GM19351 (cell line): ENCODE results near the gene OR52H1.

ENCODE experiments used
- ATAC-seq: cut with Tn5 transposase; IDR thresholded peaks from one replicate; pipeline ENCODE4 v1.9.1; 2021; ENCODE audit warnings: mild to moderate bottlenecking, moderate library complexity; ENCODE audit not compliant: unreplicated experiment

The OR52H1 gene

GRCh38 chr11:5536482-5536881 lies 11.9 kb downstream of the OR52H1 start:
- no peak for ATAC-seq

DNA sequence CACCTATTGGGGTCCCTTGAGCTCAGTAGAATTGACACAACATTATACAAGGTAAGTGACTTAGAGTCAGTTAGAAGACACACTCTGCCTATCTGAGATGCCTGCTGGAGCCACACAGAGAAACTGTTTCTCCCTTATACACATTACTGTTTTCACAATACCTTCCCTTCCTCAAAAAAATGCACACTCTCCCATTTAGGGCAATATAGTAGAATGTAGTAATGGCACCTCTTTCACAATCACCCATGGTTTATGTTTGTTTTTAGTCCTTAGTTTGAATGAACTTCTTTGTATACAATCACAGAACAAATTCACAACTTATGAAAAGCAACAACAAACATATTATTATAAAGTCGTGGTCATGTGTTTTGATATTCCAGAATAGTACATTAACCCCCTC lies 14.3 kb downstream of the OR52H1 start:
- no peak for ATAC-seq

GRCh38 chr11:5531053-5531831 lies 17.1 kb downstream of the OR52H1 start:
- no peak for ATAC-seq

DNA sequence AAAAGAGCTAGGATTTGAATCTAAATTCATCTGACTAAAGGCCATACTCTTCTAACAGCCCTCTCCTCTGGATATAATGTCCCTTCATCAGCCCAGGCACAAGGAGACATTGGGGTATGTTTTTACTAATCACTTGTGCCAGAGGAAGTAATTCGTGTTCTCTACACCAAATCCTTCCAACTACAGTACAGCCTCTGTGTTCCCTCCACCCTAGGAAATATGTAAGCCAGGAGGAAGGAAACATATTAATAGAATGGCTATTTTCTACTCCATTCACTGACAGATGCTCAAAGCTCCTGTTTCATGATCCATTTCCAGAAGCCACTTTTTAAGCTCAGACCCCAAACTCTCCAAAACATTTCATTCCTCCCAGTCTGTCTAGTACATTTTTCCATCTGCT lies 19.8 kb downstream of the OR52H1 start:
- ATAC-seq, result no peak

GRCh38 chr11:5527716-5528115 lies 20.6 kb downstream of the OR52H1 start:
- no peak for ATAC-seq

DNA sequence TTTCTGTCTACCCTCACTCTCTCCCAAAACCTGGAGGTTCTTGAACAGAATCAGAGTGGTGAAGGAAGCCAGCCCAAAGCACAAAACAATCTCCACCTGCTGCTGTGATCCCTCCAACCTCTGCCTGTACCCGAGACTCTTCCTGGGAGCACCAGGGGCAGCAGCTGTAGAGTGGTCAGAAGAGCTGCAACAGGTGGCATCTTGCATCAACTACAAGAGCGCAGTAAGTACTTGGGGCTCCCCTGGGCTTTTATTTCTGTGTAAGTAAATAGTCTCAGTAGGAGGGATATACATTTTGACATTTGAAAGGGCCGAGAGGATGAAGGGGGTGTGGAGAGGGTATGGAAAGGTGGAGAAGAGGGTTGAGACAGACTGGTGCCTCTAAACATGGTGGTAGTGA lies 23.6 kb downstream of the OR52H1 start:
- ATAC-seq, result no peak

- no peak for ATAC-seq
Observed at GRCh38 chr11:5522308-5522707, 26.0 kb downstream of the OR52H1 start.

- no peak for ATAC-seq
Observed at GRCh38 chr11:5521540-5521939, 26.8 kb downstream of the OR52H1 start.

DNA sequence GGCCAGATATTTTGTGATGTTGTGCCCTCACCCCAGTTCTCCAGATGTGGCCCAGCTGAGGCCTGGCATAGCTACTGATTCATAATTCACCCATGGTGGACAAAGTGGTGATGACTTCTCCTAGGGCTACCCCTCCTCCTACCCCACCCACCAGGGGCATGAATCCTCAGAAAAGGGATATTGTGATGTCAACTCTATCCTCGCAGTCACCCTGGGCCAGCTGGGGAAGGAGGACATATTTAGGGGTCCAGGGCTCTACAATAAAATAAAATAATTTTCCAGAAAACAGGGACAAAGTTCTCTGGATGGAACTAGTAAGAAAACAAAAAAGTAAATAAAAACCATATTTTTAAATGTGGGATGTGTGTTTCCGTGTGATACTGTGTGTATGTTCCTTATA lies 31.7 kb downstream of the OR52H1 start, which contains the start of gene UBQLNL:
Gene UBQLNL (minus strand): TSS at position 101 of the 400 bp plus-strand sequence. CDS start 258 bp downstream, outside the sequence.
- ATAC-seq, result no peak

DNA sequence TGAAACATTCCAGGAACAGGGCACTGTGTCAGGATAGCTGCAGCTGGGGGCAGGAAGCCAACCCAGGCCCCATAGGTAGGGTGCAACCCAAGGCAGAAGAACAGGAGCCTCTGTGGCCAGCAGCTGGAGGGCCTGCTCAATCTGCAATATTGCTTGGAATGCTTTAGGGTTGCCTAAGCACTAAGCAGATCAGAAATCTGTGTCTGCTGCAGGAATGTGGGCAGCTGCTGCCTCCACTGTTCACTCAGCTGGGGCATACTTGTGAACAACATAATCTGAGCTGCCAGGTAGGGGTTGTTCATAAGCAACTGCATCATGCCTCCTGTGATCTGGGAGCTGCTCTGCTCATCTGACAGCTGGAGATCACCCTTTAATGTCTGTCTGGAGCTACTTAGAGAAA lies 33.5 kb downstream of the OR52H1 start:
- no peak for ATAC-seq

DNA sequence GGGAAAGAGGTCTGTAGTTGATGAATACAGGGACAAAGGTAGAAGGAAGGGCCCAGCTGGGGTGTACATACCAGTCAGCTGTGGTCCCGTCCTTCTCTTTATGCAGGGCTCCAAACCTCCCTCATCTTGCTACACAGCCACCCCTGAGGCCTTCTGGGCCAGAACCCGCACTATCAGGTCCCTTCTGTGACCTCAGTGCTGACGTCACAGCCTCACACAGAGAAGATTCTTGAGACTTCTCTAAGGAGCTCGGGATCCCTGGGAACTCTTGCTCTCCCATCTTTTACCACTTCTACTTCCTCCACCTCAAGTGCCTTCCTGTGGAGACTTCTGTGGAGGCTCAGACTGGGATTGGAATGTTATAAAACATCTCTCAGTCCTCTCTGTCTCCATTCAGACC lies 38.5 kb downstream of the OR52H1 start, which contains the start of gene UBQLN3:
Gene UBQLN3 (minus strand): TSS at position 155 of the 400 bp plus-strand sequence. CDS start 399 bp downstream, outside the sequence.
- no peak for ATAC-seq

DNA sequence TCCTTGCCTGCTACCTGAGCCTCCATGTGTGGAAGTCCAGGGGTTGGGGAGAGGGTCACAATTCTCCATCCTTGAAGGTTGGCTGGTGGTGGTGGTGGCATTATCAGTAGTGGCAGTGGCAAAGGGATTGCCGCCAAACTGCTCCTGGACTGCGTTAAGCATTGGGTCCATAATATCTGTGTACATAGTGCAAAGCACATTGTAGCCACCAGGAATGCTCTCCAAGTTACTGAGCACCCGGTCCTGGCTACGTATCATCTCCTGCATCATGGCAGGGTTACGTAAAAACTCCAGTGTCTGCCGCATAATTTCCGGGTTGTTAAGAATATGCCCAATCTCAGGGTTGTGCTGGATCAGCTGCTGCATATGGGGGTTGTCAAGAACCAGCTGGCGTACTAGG lies 39.7 kb downstream of the OR52H1 start:
- no peak for ATAC-seq

DNA sequence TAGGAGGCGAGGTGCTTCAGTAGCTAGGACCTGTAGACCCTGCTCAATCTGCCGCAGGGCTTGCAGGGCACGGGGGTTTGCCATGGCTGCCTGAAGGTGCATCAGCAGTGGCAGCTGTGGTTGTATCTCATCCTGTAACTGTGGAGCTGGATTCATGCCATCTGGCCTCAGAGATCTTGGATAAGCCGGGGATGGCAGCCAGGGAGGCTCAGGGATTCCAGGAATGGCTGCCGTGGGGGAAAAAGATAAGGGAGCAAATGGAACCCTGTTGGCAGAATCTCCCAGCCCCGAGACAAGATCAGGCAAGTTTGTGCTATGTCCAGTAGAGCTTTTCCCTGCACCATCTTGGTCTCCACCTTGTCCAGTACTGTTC lies 40.4 kb downstream of the OR52H1 start:
- ATAC-seq, result no peak

DNA sequence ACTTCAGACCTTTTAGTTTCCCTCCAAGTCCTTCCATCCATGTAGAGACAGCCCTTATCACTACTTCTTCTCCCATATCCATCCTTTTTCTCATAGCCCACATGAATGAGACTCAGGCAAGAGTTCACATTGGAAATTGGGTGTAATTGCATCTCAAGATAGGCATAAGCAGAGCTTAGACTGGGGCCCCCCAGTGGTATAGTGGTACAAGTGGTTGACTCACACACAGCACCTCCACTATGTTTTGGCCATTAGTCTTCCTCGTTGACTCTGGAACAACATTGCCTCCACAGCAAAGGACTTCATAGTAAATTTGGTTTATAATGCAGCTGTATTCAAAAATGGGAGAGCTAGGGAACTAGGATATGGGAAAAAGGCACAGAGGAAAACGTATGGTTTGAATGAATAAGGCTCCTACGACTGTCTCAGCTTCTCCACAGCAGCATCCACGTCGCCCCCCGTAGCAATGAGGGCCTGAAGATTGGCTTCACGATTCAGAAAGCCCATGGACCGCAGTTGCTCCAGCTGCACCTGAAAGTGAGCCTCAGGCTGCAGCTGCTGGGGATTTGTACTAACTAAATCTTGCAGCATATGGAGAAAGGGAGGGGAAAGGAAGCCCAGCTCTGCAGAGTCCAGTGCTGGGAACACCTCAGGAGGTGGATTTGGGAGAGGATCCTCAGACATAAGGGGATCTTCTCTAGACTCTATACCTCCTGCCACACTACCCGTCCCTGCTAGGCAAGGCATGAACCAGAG lies 41.0 kb downstream of the OR52H1 start:
- ATAC-seq, result no peak

DNA sequence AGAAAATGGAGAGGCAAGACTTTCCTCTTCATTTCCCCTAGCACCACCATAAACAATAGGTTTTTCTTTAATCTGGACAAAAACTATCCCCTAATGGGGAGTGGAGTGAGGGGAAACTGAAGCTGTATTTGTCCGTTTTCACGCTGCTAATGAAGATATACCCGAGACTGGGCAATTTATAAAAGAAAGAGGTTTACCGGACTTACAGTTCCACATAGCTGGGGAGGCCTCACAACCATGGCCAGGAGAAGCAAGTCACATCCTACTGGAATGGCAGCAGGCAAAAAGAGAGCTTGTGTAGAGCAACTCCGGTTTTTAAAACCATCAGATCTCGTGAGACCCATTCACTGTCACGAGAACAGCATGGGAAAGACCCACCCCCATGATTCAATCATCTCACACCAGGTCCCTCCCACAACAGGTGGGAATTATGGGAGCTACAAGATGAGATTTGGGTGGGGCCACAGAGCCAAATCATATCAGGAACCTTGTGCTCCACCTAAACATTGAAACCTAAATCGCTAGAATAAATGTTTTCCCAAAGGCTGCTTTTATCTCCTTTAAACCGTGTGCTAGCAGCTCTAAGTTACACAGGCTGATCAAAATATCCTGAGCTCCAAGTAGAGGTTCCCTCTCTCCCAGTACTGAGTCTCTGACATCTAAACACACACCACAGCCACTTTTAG lies 42.8 kb downstream of the OR52H1 start:
- no peak for ATAC-seq

DNA sequence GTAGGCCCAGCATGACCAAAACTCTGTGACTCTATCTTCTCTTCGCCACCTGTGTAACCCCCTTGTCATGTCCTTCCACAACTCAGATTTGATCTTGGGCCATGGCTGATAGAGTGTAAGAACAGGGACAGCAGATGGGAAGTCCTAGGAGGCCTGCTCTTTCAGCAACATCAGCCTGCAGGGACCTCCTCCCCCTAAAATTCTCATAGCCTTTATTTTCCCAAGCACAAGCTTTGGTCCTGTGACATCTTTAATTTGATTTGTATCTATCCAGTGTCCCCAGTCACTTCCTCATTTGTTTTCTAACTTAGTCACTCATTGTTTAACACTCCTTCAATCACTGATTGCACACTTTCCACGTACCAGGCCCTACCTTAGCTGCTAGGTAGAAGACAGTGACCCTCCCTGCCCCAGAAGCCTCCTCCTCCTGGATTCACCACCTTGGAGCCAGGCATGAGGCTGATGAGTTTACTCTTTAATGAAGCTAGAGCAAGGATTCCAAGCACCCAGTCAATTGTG lies 43.9 kb downstream of the OR52H1 start:
- ATAC-seq, result no peak

GRCh38 chr11:5500393-5500801 lies 47.9 kb downstream of the OR52H1 start:
- ATAC-seq, result no peak

GRCh38 chr11:5499671-5500070 lies 48.7 kb downstream of the OR52H1 start:
- no peak for ATAC-seq
